GM21526 (cell line): Measurements from ENCODE around the gene OPHN1.
"Not testable (repeated sequence)": the region's sequence is repeated elsewhere in the genome, so short reads cannot be mapped to it uniquely, and the experiment has no call there.

Source experiments
- ATAC-seq: cut with Tn5 transposase; IDR thresholded peaks from one replicate; pipeline ENCODE4 v1.9.1; 2021; ENCODE audit warnings: moderate library complexity; ENCODE audit not compliant: unreplicated experiment, low FRiP score

Gene OPHN1

DNA sequence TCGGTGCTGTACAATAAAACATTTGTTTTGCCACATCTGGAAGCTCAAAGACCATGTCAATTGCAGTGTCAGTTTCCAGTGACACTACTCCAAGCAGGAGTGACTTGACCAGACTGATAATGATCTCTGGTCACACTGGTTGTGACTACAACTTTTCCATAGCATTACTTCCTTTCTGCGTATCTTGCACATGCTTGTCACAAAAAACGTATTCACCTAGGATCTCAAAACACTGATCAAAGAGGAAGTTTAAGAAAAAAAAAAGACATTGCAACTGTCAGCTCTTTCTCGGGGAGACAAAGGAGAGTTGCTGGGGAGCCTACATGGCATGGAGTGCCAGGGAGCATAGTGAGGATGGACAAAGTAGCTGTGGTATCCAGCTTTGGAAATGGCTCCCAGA lies 60.6 kb downstream of the OPHN1 start:
- ATAC-seq, result no peak

DNA sequence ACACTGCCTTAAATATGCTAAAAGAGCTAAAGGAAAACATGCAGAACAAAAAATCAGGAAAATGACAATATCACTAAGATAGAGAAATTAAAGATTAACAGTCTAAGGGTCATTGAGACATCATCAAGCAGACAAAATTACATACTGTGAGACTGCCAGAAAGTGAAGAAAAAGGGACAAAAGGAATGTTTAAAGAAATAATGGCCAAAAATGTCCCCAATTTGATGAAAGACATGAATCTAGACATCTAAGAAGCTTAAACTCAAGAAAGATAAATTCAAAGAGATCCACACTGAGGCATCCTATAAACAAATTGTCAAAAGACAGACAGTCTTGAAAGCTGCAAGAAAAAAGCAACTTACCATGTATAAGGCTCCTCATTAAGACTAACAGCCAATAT lies 63.7 kb downstream of the OPHN1 start:
- no peak for ATAC-seq

DNA sequence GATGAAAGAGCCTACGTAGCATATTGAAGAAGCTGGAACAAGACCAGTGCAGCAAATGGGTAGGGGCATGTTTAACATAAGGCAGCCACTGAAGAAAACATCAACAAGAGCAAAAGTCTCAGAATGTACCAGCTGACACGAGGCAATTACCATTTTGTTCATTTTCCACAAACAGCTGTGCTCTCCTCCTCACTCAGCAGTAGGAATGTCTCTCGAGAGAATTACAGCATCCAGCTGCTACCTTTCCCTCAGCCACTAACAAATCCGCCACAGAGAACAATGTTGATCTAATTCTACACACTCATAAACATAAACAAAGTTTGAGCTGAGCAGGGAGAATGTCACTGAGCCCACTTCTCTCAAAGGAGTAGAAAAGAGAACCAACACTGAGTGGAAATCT lies 68.0 kb downstream of the OPHN1 start:
- no peak for ATAC-seq

DNA sequence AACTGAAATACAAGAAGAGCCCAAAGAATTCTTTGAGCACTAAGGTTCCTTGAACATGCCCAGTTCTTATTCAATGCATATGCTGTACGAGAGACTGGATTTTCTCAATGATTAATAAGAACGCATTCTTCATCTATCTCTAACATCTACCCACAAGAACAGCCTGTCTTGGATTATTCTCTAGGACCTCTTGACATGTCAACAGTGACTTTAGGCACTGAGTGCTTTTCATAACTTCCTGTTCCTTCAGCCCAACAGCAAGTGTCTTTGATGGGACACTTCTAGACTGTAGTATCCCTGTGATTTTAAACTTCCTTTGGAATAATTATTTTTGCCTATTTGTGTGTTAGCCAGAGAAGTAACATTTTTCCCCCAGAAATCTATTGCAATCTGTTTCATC lies 69.3 kb downstream of the OPHN1 start:
- ATAC-seq, result no peak

DNA sequence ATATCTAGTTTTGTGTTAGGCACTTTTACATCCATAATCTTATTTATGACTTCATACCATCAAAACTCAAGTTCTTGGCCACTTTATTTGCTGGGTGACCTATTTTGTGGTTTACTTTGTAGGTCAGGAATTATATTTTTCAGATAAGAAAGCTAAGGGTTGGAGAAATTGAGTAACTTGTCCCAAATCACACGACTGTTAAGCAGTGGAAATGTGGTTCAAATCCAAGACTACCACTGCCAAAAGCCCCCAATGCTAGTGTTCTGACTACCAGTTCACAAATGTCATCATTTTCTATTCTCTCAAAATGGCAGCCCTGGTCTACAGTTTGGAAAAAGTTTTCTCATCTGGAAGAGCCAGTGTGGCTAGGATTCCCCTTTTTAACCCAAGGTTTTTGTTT lies 74.6 kb downstream of the OPHN1 start:
- no peak for ATAC-seq

DNA sequence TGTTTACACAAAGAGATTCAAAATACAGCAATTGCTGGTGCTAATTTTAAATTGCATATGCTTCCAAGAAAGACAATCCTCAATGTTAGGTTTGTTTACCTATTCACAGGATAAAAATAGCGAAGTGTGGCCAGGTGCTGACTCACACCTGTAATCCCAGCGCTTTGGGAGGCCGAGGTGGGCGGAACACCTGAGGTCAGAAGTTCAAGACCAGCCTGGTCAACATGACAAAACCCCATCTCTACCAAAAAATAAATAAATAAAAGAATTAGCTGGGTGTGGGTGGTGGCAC lies 77.7 kb downstream of the OPHN1 start:
- ATAC-seq, result no peak

DNA sequence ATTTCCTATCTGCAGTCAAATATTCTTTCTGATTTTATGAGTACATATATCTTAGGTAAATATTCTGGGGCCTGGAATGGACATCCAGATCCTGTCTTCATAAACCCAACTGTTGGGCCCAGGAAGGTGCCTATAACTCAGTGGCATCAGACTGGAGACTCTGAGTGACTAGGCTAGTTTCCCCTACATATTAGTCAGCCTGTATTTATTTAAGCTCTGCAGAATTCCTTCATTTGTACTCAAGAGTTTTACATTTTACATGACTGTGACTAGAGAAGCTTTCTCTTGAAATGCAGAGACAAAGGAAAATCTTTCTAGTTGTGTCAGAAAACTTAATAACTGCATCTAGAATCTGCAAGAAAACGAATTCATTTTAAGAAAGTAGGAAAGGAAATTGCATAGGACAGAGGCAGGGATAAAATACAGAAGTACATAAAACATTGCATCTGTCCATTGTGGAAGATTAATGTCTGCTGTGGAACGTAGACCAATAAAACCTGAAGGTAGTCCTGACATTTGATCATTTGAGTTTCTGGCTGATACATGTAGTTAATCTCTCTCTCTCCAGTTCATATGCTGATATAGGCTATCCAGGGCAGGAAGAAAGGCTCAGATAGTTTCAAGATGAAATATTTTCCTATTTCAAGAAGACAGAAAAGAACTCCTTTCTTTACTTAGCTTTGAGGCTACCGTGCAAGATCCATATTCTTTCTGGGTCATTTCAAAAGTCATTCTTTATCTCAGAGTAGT lies 78.2 kb downstream of the OPHN1 start:
- no peak for ATAC-seq

DNA sequence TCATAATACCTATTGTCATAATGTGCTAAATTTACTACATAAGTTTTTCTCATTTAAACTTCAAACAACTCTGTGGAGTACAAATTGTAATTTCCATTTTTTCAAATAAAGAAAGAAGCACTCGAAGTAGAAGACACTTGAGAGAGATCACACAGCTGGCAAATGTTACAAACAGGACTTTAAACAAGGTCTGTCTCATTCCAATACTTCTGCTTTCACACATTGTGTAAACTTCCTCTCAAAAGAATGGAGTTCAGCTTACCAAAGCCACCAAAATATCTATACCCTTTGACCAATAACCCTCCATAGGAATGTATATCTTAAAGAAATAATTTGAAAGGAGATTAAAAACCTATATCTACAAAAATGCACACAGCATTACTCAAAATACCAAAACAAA lies 88.3 kb downstream of the OPHN1 start:
- ATAC-seq, result no peak

DNA sequence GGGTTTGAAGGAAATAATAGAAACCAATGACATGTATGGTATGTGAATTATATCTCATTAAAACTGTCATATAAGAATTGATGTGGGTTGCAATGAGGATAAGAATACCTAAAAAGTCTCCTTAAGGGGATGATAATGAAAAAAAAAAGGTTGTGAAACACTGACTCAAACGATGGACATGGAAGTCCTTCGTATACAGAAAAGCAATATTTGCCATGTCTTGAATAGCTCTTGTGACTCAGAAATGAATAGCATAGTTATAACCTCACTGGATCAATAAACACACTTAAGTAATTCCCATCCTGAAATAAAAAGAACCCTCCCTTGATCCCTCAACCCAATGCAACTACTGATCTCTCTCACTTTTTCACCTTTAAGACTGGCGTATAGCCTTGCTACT lies 89.7 kb downstream of the OPHN1 start:
- no peak for ATAC-seq

DNA sequence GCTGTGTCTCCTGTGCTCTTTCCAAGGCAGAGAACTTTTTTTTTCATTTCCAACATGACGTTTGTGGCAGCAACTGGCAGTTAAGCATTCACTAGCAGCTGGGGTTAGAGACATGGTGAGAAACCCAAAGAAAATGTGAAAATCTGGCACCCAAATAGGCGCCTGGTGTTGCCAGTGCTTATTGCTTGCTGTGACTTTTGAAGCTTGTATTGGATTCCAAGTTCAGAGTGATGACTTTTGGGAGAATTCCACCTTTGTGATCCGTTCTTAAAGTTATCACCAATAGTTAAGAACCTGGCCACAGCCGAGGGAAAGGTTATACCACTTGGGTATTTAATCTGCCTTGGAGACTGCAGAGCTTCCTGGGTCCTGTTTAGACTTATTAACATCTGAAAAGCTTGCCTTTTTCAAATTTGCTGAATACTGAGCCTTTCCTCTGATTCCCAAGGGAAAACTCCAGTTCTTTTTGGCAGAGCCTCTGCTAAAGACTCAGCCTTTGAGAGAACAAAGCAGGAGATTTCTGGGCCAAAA lies 101.0 kb downstream of the OPHN1 start:
- no peak for ATAC-seq

DNA sequence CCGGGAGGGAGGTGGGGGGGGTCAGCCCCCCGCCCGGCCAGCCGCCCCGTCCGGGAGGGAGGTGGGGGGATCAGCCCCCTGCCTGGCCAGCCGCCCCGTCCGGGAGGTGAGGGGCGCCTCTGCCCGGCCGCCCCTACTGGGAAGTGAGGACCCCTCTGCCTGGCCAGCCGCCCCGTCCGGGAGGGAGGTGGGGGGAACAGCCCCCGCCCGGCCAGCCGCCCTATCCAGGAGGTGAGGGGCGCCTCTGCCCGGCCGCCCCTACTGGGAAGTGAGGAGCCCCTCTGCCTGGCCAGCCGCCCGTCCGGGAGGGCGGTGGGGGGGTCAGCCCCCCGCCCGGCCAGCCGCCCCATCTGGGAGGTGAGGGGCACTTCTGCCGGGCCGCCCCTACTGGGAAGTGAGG lies 106.5 kb downstream of the OPHN1 start:
- ATAC-seq, result not testable (repeated sequence)

DNA sequence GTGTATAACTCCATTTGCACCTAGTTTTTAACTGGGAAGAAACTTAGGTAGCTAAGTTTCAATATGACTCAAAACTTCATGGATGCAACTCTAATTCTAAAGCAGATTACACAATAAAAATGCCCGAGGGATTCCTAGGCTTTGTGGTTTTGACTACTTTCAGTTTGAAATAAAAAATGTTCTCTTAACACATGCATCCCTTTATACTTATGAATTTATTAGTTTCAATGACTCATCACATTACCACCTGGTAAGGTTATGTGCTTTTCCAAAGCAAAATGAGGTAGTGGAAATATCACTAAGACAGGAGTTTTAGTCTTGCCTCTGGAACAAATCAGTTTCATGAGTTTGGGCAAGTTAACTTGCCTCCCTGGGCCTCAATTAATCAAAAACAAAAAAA lies 125.5 kb downstream of the OPHN1 start:
- ATAC-seq, result no peak

DNA sequence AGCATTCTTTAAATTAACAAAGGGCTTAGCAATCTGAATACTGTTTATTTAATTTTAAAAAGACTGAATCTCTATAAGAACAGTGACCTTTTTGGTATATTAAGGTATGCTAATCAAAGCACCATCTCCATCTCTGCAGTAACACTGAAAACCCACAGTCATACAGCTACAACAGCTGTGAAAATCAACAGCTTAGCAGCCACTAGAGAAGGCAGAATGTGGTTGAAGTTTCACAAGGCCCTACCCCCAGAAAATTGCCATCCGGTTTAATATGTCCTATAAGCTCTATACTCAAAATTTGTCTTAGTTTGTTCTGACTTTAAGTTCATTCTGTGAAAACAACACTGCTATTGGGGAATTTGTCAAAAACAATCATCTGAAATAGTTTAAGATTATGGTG lies 128.7 kb downstream of the OPHN1 start:
- no peak for ATAC-seq

DNA sequence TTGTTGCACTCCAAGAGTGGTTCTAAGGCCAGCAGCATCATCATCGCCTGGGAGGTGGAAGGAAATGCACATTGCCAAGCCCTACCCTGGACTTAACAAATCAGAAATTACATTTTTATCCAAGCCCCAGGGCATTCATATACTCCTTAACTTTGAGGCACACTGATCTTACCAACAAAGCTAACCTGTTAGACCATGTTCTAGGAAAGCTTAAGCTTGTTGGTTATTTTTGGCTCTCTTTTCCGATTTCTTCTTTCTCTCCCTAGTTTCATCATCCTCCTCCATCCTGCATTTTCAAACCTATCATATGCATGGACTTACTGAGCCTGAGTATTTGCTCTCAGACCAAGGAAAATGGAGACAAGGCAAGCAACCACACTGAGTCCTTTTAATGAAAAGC lies 133.4 kb downstream of the OPHN1 start:
- ATAC-seq, result no peak

DNA sequence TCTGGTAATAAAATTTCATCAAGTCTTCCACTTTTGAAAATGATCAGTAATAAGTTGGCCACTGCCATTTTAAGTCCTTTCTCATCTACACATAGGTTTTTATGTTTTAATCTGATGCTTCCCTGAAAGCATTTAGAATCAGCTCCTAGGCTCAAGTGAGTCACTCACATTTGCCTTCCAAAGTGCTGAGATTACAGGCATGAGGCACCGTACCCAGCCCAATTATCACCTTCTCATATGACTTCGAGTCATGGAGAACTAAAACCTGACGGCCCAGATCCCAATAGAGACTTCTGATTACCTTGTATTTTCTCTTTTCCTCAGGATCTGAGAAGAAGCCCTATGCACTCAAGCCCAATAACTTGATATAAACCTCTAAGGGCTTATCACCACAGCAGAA lies 140.8 kb downstream of the OPHN1 start:
- no peak for ATAC-seq

DNA sequence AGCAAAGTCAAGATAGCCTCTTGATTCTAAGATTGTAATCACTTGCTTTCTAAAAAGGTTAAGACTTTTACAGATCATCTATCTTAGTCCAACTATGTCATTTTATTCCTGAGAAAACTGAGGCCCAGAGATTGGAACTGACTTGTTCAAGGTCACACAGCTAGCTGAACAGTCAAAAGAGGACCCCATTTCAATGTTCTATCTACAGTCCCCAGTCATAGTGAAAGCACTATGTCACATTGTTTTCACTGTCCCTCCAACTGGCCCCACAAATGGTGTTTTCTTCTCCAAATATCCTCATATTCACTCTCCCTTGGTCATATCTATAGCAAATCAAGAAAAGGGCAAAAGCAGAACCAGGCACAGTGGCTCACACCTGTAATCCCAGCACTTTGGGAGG lies 145.2 kb downstream of the OPHN1 start:
- ATAC-seq, result no peak

DNA sequence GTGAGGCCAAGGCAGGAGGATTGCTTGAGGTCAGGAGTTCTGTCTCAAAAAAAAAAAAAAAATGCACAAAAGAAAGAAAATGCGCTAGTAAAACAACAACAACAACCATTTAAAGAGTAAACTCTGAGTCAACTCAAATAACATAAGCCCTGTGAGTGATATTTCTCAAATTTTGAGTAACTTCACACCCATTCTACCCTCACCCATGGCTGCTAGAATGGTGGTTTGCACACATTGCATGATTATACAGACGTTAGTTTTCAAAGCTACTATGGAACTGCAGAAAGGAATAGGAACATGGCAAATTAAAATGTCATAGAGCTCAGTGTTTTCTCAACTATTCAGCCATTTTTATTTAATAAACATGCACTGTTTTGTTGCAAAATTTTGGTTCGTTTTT lies 145.9 kb downstream of the OPHN1 start:
- no peak for ATAC-seq

DNA sequence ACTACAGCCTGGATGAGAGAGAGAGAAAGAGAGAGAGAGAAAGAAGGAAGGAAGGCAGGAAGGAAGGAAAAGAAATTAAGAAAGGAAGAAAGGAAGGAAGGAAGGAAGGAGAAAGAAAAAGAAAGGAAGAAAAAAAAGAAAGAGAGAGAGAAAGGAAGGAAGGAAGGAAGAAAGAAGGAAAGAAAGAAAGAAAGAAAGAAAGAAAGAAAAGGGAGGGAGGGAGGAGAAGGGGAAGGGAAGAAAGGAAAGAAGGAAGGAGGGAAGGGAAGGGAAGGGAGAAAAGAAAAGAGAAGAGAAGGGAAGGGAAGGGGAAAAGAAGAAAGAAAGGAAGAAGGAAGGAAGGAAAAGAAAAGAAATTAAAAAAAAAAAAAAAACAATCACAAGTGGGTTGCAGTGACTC lies 146.3 kb downstream of the OPHN1 start:
- ATAC-seq, result no peak

DNA sequence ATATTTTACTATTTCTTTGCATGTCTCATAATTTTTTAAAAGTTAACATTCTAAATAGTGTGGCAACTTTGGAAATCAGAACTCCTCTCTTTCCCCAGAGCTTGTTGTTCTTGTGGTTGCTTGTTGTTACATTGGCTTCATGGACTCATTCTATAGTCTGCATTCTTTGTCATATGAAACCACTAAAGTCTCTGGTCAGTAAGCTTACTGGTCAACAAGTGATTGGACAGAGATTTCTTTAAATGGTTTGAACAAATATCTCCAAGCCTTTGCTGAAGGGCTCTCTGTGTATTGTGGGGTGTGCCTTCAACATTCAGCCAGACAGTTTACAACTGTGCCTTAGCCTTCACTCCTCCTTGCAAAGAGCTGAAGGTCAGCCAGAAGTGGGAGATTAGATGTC lies 147.2 kb downstream of the OPHN1 start:
- ATAC-seq, result no peak

DNA sequence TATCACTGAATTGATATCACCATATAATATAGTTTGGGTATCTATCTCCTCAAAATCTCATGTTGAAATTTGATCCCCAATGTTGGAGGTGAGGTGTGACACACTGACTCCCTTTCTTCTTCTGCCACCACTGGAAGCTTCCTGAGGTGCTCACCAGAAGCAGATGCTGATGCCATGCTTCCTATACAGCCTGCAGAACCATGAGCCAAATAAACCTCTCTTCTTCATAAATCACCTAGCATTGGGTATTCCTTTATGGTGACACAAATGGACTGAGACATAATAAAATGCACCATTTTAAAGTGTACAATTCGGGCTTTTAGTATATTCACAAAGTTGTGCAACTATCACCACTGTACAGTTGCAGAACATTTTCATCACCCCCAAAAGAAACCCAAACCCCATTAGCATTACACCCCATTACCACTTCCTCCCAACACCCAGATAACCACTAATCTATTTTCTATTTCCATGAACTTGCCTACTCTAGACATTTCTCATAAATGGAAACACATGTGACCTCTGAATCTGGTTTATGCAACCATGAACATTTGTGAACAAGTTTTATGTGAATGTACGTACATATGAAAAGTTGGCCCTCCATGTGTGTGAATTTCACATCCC lies 148.9 kb downstream of the OPHN1 start:
- ATAC-seq, result no peak

DNA sequence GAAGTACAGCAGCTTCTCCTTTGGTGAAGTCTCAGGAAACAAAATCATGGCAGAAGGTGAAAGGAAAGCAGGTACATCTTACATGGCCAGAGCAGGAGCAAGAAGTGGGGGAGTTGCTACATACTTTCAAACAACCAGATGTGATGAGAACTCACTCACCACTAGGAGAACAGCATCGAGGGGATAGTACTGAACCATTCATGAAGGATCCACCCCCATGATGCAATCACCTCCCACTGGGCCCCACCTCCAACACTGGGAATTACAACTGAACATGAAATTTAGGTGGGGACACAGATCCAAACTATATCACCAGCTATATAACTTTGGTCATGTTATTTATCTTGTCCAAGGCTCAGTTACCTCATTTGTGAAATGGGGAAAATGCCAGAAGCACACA lies 159.4 kb downstream of the OPHN1 start:
- no peak for ATAC-seq

DNA sequence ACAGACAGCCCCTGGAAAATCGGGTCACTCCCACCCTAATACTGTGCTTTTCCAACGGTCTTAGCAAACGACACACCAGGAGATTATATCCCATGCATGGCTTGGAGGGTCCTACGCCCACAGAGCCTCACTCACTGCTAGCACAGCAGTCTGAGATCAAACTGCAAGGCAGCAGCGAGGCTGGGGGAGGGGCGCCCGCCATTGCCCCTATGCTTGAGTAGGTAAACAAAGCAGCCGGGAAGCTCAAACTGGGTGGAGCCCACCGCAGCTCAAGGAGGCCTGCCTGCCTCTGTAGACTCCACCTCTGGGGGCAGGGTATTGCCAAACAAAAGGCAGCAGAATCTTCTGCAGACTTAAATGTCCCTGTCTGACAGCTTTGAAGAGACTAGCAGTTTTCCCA lies 168.5 kb downstream of the OPHN1 start:
- not testable (repeated sequence) for ATAC-seq
